Thyroid gland (tissue), 4 donors: ENCODE data around the gene CLMN.

Experiments used
- CTCF ChIP-seq, 6 experiments: fragments of 200-600 bp in 3 of 6; fragments of 450-650 bp in 3 of 6; sonication (generic) in 3 of 6; IDR thresholded peaks; one replicate each; pipeline ENCODE4 v1.5.1; 2016 to 2019; ENCODE audit warnings: antibody characterized with exemption in 6 of 6, mild to moderate bottlenecking in 2 of 6, inconsistent platforms in 1 of 6, moderate library complexity in 1 of 6
- POLR2A ChIP-seq, 2 donors: fragments of 450-650 bp; IDR thresholded peaks; one replicate each; pipeline ENCODE4 v1.6.1; 2017; ENCODE audit warnings: antibody characterized with exemption in 2 of 2, mild to moderate bottlenecking in 2 of 2, moderate library complexity in 1 of 2

DNA sequence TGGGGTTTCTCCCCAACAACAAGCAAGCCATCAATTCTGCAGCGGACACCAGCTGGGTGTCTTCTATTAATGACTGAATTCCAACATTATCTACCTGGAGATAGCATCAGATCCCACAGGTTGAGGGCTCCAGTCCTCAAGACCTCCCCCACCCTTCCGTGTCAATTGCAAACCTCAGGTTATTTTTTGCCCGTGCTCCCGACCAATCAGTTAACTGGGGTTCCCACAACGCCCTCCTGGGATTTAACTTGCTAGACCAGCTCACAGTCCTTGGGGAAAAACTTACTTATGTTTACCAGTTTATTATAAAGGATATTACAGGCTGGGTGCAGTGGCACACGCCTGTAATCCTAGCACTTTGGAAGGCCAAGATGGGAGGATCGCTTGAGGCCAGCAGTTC is 172.1 kb downstream of the CLMN start:
- TF ChIP-seq CTCF (IDR thresholded peaks at IDR 0.05) = no peak
- no peak for TF ChIP-seq POLR2A (IDR thresholded peaks at IDR 0.05)
